ENCODE data around the gene CYBA.

The CYBA gene

DNA sequence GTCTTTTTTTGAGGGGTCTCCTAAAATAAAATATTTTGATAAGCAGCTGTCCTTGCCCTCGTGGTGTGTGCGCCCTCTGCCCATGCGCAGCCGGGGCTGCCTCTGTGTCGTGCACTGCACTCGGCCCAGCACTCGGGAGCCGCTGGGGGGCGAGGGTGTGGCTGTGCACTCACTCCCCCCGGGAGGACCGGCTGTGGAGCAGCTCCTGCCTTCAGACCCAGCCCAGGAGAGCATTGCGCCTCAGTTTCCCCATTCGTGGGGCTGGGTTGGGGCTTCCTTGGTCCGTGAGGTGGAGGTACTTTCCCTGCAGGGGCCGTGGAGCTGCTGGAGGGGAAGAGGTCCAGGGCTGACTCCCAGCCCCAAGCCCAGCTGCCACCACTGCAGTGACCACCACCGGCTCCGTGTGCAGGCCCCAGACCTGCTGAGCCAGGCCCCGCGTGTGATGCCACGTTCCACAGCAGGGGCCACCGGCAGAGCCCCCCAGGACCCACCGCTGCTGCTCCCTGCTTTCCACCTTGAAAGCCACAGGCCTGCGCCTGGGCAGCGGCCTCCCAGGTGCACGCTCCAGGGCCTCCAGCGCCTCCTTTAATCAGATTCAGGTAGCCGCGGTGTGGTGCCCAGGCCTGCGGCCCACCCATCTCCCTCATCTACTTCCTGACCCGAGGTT lies 18.8 kb downstream of the CYBA start:
- no peak for DNase-seq

DNA sequence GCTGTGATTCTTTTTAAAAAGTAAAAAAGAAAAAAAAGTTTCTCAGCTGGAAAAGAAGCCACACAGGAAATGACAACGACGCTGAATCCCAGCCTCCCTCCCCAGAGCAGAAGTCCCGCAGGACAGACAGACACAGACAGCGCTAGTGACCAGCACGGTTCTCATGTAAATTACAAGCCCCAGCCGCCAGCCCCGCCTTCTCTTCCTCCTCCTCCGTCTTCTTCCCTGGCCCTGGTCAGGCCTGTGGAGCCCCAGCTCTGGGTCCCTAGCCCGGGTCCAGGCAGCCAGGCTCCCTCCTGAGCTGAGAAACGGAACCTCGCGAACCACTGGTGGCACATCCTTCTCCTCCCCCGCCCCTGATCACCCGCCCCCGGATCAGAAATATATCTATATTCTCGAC lies 19.5 kb downstream of the CYBA start:
- DNase-seq = no peak

GRCh38 chr16:88630941-88631340 lies 19.9 kb downstream of the CYBA start:
- DNase-seq = no peak

- no peak for DNase-seq
Measured at GRCh38 chr16:88630433-88630832, 20.4 kb downstream of the CYBA start.

- no peak for DNase-seq
Measured at GRCh38 chr16:88629835-88630234, 21.0 kb downstream of the CYBA start.

GRCh38 chr16:88628512-88628974 lies 22.3 kb downstream of the CYBA start:
- no peak for DNase-seq

GRCh38 chr16:88627531-88628411 lies 23.1 kb downstream of the CYBA start:
- DNase-seq = no peak

DNA sequence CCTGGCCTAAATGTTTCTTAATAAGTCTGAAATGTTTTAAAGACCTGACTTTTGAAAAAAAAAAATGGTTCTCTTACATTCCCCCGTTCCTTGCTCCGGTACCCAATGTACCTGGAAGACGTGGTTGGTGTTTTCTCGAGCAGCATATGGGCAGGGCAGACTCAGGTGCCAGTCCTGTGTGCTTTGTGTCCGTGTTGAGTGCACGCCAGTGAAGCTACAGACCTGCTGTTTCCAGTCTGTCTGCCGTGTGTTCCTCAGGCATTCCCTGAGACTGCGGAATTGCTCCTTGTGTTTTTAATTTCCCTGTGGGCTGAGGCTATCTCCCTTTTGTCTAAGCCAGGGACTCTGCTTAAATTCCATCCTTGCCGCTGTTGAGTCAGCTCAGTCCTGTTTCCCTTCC lies 24.2 kb downstream of the CYBA start:
- DNase-seq = no peak

DNA sequence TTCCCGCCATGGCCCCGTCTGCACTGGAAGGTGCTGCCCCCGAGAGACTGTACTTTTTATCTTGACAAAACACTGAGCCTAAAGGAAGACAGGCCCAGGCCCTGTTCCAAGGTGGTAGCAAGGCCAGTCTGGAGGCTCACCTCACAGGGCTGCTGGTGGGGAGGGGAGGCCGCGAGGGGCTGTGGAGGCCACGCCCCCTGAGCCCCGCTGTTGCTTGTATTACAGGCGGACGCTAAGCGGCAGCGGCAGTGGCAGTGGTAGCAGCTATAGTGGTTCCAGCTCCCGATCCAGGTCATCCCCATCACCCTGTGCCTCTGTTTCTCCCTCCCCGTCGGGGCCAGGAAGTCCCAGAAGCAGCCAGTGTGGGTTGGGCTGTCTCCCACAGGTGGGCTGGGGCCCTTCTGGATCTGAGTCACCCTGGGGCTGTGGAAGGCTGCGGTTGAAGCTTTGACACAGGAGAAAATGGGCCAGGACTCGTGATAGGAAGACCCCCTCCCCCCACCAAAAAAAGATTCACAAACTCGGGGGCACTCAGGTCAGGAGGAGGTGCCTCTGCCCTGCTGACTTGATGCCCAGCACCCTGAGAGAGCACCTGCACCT lies 25.8 kb downstream of the CYBA start:
- DNase-seq = no peak

DNA sequence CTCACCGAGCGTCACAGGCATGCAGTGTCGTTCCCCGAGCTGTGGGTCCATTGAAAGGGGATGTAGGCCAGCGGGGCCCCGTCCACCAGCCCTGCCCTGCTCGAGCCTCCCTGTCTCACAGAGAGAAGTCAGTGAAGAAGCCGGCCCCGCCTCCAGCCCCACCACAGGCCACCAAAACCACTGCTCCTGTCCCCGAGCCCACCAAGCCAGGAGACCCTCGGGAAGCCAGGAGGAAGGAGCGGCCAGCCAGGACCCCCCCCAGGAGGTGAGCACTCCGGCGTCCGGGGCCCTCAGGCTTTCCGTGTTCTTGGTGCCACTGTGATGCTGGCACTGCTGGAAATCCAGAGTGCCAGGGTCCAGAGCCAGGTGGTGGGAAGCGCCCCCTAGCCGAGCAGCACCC lies 26.4 kb downstream of the CYBA start:
- DNase-seq = no peak

DNA sequence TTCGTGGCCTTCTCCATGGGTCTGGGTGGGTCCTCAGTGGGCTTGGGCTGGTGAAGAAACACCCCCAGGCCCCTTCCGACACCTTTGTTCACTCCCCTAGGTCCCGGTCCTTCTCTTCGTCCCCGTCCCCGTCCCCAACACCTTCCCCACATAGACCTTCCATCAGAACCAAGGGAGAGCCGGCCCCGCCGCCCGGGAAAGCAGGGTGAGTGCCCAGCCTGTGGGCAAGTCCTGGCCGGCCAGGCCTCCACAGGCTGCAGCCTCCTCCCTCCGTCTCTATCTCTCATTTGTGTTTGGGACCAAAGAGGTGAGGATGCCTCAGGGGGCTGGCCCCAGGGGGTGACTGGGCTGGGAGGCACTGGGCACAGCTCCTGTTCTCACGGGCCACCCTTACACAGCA lies 27.0 kb downstream of the CYBA start:
- no peak for DNase-seq

DNA sequence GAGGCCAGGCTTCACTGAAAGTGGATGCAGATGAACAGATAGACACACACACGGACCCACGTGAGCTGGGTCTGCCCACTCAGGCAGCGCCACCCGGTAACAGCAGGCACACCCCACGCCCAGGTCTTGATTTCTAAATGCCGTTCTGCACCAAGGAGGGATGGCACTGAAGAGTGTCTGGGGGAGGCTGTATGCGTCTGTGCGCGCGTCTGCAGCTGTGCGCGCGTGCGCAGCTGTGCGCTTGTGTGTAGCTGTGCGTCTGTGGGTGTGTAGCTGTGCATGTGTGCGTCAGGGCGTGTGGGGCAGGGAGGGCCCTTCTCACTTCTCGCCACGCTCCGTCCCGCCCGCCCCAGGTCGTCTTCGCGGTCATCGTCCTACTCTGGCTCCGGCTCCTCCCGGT lies 28.0 kb downstream of the CYBA start:
- no peak for DNase-seq

- no peak for DNase-seq
Measured at GRCh38 chr16:88622125-88622524, 28.7 kb downstream of the CYBA start.

DNA sequence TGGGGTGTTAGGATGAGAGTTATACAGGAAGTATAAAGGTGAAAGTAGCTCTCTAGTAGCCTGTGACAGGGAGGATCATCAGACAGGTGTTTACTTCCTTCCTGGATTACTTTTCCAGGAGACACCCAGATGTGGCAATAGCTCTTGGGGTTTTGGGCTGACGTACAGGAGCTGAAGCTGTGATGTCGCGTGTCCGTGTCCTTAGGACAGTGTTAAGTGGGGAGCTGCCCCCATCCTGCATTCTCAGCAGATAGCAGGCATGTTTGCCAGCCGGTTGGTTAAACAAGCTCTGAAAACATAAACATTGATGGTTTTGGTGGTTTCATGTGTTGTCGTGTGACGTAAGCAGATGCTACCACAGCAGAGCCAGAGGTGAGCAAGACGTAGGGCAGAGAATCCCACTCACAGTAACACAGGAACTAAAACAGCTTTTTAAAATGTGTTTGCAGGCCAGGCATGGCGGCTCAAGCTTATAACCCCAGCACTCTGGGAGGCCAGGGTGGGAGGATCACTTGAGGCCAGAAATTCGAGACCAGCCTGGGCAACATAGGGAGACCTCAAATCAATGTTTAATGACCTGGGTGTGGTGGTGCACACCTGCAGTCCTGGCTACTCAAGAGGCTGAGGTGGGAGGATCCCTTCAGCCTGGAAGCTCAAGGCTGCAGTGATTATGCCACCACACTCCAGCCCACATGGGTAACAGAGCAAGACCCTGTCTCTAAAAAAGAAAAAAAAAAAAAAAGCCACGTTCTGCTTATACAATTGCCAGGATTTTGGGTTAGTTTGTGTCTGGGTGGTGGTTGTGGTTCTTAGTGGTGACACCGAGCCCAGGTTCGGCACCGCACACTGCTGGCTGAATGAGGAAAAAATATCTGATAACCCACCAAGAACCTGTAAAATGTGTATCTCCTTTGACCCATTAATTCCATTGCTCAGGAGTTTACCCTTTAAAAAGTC lies 30.7 kb downstream of the CYBA start:
- DNase-seq = no peak

- DNase-seq = no peak
Measured at GRCh38 chr16:88618956-88619667, 31.7 kb downstream of the CYBA start.

DNA sequence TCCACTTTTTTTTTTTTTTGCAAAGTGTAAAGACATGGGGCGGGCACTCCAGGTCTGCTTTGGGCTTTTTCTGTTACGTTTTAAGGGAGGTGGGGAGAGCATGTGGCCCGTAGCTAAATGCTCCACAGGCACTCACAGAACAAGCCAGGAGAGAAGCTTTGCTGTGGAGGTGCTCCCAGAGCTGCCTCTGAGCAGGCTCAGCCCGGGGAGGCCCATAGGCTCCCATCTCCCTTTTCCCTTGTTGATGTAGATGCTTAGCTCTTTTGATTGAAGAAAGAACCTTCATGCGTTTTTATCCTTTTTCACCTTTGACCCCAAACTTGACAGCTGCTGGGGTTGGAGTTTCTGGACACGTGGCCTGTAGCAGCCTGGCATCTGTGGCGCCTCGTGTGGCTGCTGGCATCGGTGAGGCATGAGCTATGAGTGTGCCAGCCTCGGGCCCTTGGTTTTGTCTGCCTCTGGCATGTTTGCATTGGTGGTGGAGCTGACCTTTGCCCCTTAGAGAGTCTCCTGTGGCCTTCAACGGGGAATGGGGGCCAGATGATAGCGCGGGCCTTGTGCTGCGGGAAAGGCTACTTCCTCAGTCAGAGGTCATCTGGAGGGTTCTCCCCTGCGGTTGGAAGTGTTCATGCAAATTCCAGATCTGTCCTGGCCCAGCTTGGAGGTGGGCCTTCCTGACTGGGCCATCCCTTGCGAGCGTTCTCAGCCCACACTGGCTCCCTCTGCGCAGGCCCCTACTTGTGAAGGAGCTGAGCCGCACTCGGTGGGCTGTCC lies 32.5 kb downstream of the CYBA start:
- no peak for DNase-seq

DNA sequence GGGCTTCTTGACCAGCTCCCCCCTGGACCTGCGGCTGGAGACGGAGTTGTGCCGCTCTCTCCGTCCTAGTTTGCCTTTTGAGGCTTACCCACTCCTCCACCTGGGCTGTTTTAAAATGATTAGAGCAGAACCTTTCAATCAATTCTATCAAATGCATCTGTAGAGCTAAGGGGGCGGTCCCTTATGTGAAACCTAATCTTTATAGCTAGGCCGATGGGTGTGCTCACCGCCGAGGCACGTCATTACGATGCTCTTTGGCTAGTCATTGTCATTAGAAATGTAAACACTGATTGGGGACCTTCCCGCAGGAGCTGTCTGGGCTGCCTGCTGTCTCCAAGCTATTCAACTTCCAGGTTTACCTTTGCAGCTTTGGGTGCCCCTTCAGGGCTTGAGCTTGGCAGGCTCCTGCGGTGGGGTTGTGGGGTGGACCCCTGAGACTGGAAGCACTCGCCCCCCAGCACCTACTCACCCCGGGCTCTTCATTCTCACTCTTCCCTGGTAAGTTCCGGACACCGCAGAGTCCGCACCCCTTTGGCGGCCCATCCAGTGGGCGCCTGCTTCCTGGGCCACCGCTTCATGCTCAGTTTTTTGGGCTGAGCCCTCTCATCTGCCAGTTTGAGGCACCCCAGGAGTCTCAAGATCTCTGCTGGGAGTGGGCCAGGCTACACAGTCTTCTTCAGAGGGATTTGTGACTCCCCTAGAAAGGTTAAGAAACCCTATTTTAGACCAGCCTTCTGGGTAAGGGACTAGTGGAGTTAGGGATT lies 33.4 kb downstream of the CYBA start:
- DNase-seq = no peak

GRCh38 chr16:88616736-88617135 lies 34.1 kb downstream of the CYBA start:
- DNase-seq = no peak

DNA sequence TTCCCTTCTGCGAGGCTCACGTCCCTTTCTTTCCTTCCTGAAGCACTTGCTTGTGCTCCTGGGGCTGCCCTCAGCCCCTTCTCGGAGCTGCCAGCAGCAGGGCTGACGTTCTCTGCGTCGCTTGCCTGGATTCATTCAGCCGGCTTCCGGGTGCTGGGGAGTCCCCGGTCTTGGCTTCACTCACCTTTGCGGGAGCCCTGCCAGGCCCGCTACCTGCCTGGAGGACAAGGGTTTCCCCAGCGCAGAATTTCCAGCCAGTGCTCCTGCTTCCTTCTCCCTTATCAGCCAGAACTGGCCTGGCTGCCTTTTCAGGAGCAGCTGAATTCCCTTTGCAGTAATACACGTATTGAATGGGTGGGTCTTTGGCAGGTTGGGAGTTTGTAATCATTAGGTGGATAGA lies 34.5 kb downstream of the CYBA start:
- DNase-seq = no peak
